Measurements from ENCODE around the gene IFT88.

Gene IFT88

DNA sequence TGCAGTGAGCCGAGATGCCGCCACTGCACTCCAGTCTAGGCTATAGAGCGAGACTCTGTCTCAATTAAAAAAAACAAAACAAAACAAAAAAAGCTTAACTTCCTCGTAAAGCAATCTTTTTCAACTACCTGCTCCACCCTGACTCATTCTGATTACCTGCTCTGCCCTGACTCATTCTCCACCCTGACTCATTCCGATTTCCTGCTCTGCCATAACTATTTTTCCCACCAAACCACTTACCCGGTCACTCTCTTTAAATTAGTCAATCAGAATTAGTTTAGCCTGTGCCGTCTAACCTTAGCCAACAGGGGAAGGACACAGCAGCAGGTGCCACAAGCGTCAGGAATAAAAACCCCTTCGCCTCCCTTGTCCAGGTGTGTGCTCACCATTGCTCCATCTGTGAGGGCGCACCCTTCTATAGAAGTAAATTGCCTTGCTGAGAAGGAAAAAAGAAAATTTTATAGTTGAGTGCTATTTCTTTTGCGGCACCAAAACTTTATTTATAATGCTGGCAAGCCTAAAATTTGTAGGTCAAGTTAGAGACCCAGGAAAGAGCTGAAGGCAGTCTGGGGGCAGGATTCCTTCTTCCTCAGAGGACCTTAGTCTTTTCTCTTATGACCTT lies 1.7 kb upstream of the IFT88 start:
- TF ChIP-seq CTCF (IDR thresholded peaks at IDR 0.05; ENCODE audit: control insufficient read depth, extremely low read depth, insufficient read depth), result no peak
- no peak overlapping the region for H3K4me3 ChIP-seq (ENCODE audit: low read depth, low read length)
- DNase-seq (ENCODE audit: low read depth), result no peak

- peak overlapping the region; percentile 63 for H3K4me3 ChIP-seq (ENCODE audit: low read depth, low read length)
- DNase-seq (ENCODE audit: low read depth), result peak; percentile 17
- TF ChIP-seq CTCF (IDR thresholded peaks at IDR 0.05; ENCODE audit: control insufficient read depth, extremely low read depth, insufficient read depth), result no peak
These were observed 474 bp upstream of the IFT88 start for GRCh38 chr13:20566468-20566897.

DNA sequence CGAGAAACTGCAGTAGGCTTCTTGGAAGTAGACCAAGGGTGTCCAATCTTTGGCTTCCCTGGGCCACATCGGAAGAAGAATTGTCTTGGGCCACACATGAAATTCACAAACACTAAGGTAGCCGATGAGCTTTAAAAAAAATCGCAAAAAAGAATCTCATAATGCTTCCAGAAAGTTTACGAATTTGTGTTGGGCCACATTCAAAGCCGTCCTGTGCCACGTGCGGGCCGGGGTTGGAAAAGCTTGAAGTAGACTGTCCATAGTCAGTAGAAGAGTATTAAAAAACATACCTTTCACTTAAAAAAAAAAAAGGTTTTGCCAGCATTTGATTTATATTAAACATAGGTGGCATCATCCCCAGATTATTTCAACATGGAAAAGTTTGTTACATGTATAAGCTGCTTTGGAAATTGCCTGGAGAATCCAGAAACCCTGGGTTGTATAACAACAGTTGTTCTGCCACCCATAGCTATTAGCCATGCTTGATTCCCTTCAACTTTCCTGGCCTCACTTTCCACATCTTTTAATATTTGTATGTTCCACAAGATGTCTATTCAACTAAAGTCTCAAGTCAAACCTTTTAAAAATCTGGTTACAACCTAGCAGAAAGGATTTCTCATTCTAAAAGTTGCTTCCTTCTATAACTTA lies 1.0 kb downstream of the IFT88 start:
- no peak for TF ChIP-seq CTCF (IDR thresholded peaks at IDR 0.05; ENCODE audit: control insufficient read depth, extremely low read depth, insufficient read depth)
- DNase-seq (ENCODE audit: low read depth), result no peak
- H3K4me3 ChIP-seq (ENCODE audit: low read depth, low read length), result peak overlapping the region; percentile 63

DNA sequence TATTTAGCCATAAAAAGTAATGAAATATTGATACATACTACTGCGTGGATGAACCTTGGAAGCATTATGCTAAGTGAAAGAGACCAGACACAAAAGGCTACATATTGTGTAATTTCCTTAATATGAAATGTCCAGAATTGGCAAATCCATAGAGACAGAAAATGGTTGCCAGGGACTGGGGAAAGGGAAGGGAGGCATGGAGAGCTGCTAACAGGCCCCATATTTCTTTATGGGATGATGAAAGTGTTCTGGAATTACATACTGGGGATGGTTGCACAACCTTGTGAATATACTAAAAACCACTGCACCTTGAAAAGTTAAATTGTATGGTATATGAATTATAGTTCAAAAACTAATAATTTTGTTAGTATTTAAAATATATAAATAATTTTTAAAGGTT lies 3.6 kb downstream of the IFT88 start:
- no peak for TF ChIP-seq CTCF (IDR thresholded peaks at IDR 0.05; ENCODE audit: control insufficient read depth, extremely low read depth, insufficient read depth)
- no peak overlapping the region for H3K4me3 ChIP-seq (ENCODE audit: low read depth, low read length)
- no peak for DNase-seq (ENCODE audit: low read depth)

GRCh38 chr13:20571676-20572075 lies 4.7 kb downstream of the IFT88 start:
- no peak for TF ChIP-seq CTCF (IDR thresholded peaks at IDR 0.05; ENCODE audit: control insufficient read depth, extremely low read depth, insufficient read depth)
- DNase-seq (ENCODE audit: low read depth), result no peak
- H3K4me3 ChIP-seq (ENCODE audit: low read depth, low read length), result no peak overlapping the region

GRCh38 chr13:20573186-20573585 lies 6.2 kb downstream of the IFT88 start:
- no peak overlapping the region for H3K4me3 ChIP-seq (ENCODE audit: low read depth, low read length)
- TF ChIP-seq CTCF (IDR thresholded peaks at IDR 0.05; ENCODE audit: control insufficient read depth, extremely low read depth, insufficient read depth), result no peak
- DNase-seq (ENCODE audit: low read depth), result no peak

- DNase-seq (ENCODE audit: low read depth), result no peak
- TF ChIP-seq CTCF (IDR thresholded peaks at IDR 0.05; ENCODE audit: control insufficient read depth, extremely low read depth, insufficient read depth), result no peak
- H3K4me3 ChIP-seq (ENCODE audit: low read depth, low read length), result no peak overlapping the region
These were observed 6.7 kb downstream of the IFT88 start for GRCh38 chr13:20573636-20574035.
